Measurements from ENCODE around the gene FAM89A. TPM values are rescaled to one million over a fixed set of nuclear protein-coding genes. Genes with fewer than 3 reads are reported as not detected.
"Not testable (repeated sequence)": the region's sequence is repeated elsewhere in the genome, so short reads cannot be mapped to it uniquely, and the experiment has no call there.

FAM89A gene
- total RNA-seq, 1 donor from 2014 or later, result 5.2 TPM

DNA sequence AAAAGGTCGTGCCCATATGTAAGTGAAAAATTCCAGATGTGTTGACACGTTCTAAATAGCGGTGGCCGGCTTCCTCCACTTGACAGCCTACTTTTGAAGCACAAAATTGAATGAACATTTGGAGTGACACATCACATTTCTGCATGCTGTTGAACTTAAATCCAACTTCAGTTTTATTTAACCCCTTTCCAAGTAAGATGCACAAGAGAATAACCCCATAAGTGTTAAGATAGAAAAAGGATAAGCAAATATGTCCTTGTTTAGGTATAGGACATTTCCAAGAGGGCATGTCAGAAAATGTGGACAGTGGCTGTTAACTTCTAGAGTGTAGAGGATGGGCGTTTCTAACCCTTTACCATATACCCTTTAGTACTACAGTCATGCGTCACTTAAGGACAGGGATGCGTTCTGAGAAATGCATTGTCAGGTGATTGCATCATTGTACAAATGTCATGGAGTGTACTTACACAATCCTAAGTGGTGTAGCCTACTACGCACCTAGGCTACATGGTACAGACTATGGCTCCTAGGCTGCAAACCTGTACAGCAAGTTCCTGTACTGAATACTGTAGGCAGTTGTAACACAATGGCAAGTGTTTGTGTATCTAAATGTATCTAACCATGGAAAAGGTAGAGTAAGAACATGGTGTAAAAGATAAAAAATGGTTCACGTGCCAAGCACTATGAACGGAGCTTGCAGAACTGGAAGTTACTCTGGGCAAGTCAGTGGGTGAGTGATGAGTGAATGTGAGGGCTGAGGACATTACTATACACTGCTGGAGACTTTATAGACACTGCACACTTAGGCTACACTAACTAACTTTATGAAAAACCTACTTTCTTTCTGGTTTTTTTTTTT lies 9.3 kb upstream of the FAM89A start:
- no peak for DNase-seq
- ATAC-seq (ENCODE audit: low read depth), result no peak
- peaks cover 4% of the 10 kb centered on the region for H3K9me3 Mint-ChIP-seq
- TF ChIP-seq, protein P1, sequence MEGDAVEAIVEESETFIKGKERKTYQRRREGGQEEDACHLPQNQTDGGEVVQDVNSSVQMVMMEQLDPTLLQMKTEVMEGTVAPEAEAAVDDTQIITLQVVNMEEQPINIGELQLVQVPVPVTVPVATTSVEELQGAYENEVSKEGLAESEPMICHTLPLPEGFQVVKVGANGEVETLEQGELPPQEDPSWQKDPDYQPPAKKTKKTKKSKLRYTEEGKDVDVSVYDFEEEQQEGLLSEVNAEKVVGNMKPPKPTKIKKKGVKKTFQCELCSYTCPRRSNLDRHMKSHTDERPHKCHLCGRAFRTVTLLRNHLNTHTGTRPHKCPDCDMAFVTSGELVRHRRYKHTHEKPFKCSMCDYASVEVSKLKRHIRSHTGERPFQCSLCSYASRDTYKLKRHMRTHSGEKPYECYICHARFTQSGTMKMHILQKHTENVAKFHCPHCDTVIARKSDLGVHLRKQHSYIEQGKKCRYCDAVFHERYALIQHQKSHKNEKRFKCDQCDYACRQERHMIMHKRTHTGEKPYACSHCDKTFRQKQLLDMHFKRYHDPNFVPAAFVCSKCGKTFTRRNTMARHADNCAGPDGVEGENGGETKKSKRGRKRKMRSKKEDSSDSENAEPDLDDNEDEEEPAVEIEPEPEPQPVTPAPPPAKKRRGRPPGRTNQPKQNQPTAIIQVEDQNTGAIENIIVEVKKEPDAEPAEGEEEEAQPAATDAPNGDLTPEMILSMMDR (IDR thresholded peaks at IDR 0.05), result no peak
- H3K27ac Mint-ChIP-seq, result no peak overlapping the region
- no peak overlapping the region for H3K4me3 Mint-ChIP-seq
- H3K4me1 Mint-ChIP-seq, result peaks cover 17% of the 10 kb centered on the region
- peaks cover 10% of the 10 kb centered on the region for H3K27me3 Mint-ChIP-seq
- CTCF ChIA-PET, result no interaction called here
- no peaks in the 10 kb centered on the region for H3K36me3 Mint-ChIP-seq (ENCODE audit: low read depth)
- intact Hi-C loops (cut with micrococcal nuclease), result no loop called here
- POLR2A ChIA-PET, result no interaction called here

DNA sequence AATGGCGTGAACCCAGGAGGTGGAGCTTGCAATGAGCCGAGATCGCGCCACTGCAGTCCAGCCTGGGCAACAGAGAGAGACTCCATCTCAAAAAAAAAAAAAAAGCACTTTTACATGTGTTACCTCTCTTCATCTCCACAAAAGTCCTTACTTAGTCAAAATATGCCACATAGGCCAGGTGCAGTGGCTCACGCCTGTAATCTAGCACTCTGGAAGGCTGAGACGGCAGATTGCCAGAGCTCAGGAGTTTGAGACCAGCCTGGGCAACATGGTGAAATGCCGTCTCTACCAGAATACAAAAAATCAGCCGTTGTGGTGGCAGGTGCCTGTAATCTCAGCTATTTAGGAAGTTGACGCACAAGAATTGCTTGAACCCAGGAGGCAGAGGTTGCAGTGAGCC lies 8.4 kb upstream of the FAM89A start:
- intact Hi-C loops (cut with micrococcal nuclease); CTCF ChIA-PET; ATAC-seq (ENCODE audit: low read depth); H3K27me3 Mint-ChIP-seq; H3K9me3 Mint-ChIP-seq; H3K4me1 Mint-ChIP-seq; DNase-seq; POLR2A ChIA-PET; H3K4me3 Mint-ChIP-seq; H3K27ac Mint-ChIP-seq; H3K36me3 Mint-ChIP-seq (ENCODE audit: low read depth): not testable (repeated sequence)

DNA sequence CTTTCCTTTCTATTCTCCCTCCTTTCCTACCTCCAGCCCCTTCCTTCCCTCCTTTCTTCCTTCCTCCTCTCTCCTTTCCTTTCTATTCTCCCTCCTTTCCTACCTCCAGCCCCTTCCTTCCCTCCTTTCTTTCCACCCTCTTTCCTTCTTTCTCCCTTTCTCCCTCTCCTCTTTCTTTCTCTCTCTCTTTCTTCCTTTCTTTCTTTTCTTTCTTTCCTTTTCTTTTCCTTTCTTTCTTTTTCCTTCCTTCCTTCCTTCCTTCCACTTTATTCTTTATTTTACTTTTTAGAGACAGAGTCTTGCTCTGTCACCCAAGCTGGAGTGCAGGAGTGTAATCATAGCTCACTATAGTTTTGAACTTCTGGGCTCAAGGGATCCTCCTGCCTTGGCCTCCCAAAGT lies 7.5 kb upstream of the FAM89A start:
- POLR2A ChIA-PET; DNase-seq; intact Hi-C loops (cut with micrococcal nuclease); H3K4me3 Mint-ChIP-seq; H3K4me1 Mint-ChIP-seq; ATAC-seq (ENCODE audit: low read depth); H3K27me3 Mint-ChIP-seq; H3K36me3 Mint-ChIP-seq (ENCODE audit: low read depth); CTCF ChIA-PET; H3K9me3 Mint-ChIP-seq; H3K27ac Mint-ChIP-seq: not testable (repeated sequence)

DNA sequence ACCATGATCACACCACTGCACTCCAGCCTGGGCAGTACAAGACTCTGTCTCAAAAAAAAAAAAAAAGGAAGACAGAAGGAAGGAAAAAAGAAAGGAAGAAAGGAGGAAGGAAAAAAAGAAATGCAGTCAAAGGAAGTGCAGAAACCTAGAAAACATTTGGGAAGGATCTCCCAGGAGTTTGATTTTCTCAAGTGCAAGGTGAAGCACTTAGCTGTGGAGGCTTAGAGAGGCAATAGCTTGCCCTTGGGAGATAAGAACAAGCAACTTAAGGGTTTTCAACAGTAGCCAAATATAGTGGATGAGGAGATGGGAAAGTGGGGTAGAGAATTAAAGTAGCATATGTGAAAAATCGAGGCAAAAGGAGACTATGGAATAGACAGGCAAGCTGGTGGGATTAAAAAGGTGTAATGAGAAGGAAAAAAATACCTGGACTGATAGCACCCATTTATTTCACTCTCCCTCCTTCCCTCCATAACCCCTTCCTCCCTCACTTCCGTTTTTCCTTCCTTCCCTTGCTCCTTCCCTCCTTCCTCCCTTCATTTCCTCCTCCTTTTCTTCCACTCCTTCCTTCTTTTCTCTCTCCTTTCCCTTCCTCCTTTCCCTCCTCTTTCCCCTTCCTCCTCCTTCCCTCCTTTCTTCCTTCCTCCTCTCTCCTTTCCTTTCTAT lies 6.8 kb upstream of the FAM89A start:
- ChIA-PET POLR2A (no interaction called here), CTCF (no interaction called here)
- H3K27ac Mint-ChIP-seq, result no peak overlapping the region
- ATAC-seq (ENCODE audit: low read depth) (no peak), DNase-seq (no peak)
- TF ChIP-seq, protein P1 (IDR thresholded peaks at IDR 0.05), result no peak
- H3K4me1 Mint-ChIP-seq, result no peaks in the 10 kb centered on the region
- no peaks in the 10 kb centered on the region for H3K36me3 Mint-ChIP-seq (ENCODE audit: low read depth)
- H3K9me3 Mint-ChIP-seq, result peaks cover 4% of the 10 kb centered on the region
- no peak overlapping the region for H3K4me3 Mint-ChIP-seq
- intact Hi-C loops (cut with micrococcal nuclease), result no loop called here
- H3K27me3 Mint-ChIP-seq, result peaks cover 10% of the 10 kb centered on the region

DNA sequence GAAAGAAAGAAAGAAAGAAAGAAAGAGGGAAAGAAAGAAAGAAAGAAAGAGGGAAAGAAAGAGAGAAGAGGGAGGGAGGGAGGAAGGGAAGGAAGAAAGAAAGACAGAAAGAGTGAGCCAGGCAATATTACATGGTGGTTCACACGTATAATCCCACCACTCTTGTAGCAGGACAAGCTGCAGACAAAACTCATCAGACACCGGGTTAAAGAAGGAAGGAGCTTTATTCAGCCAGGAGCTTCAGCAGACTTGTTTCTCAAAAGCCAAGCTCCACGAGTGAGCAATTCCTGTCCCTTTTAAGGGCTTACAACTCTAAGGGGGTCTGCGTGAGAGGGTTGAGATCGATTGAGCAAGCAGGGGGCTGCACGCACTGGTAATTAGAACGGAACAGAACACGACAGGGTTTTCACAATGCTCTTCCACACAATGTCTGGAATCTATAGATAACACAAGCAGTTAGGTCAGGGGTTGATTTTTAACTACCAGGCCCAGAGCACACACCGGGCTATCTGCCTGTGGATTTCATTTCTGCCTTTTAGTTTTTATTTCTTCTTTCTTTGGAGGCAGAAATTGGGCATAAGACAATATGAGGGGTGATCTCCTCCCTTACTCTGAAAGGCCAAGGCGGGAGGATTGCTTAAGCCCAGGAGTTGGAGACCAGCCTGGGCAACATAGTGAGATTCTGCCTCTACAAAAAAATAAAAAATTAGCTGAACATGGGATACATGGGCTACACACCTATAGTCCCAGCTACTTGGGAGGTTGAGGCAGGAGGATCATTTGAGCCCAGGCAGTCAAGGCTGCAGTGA lies 6.1 kb upstream of the FAM89A start:
- POLR2A ChIA-PET; ATAC-seq (ENCODE audit: low read depth); H3K36me3 Mint-ChIP-seq (ENCODE audit: low read depth); H3K27me3 Mint-ChIP-seq; intact Hi-C loops (cut with micrococcal nuclease); H3K9me3 Mint-ChIP-seq; H3K4me1 Mint-ChIP-seq; H3K4me3 Mint-ChIP-seq; DNase-seq; CTCF ChIA-PET; H3K27ac Mint-ChIP-seq: not testable (repeated sequence)

DNA sequence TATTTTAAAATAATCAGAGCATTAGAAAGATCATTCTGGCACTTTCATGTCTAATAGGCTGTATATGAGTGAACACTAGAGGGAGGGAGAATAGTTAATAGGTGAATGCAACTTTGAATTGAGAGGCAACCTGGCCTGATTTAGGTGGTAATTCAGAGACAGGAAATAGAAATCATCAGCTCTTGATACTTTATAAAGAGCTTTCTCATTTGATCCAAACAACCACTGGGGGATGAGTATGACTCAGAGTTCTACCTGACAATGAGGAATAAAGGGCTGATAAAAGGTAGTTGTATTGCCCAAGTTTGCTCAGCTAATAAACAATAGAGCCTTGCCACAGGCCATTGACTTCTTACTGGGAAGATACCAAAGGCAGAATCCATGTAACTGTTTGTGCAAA lies 5.2 kb upstream of the FAM89A start:
- Mint-ChIP-seq H3K4me3 (no peak overlapping the region), H3K9me3 (peaks cover 4% of the 10 kb centered on the region), H3K27ac (no peak overlapping the region), H3K36me3 (ENCODE audit: low read depth) (no peaks in the 10 kb centered on the region), H3K27me3 (peaks cover 10% of the 10 kb centered on the region), H3K4me1 (peaks cover 5% of the 10 kb centered on the region)
- ChIA-PET CTCF (no interaction called here), POLR2A (no interaction called here)
- ATAC-seq (ENCODE audit: low read depth), result no peak
- no peak for DNase-seq
- intact Hi-C loops (cut with micrococcal nuclease), result no loop called here
- TF ChIP-seq, protein P1 (IDR thresholded peaks at IDR 0.05), result no peak
